Tibial artery (tissue), 4 donors: ENCODE results near the gene FCRL6.
A peak's percentile ranks its signal among the peaks of the same experiment; 100 is the strongest.

Experiments
- DNase-seq, 2 donors: peaks; one replicate each; pipeline ENCODE4 v3.0.0-alpha.2; 2019
- H3K27ac ChIP-seq, 2 donors: fragments of 200-600 bp; sonication (generic) in 1 of 2; 1 replicate in 1 of 2; 2 replicates in 1 of 2; pipeline ENCODE4 v1.5.1; 2018 to 2019; ENCODE audit warnings: mild to moderate bottlenecking in 1 of 2
- H3K27me3 ChIP-seq, 2 donors: fragments of 200-600 bp; sonication (generic) in 1 of 2; one replicate each; pipeline versions ENCODE4 v1.5.1 to v1.6.0; 2016 to 2019
- H3K36me3 ChIP-seq, 3 donors: fragments of 200-600 bp; sonication (generic) in 2 of 3; one replicate each; pipeline ENCODE4 v1.5.1; 2016 to 2019; ENCODE audit warnings: mild to moderate bottlenecking in 2 of 3
- H3K4me1 ChIP-seq, 4 donors: fragments of 200-600 bp; sonication (generic) in 2 of 4; 1 replicate in 3 of 4; 2 replicates in 1 of 4; pipeline ENCODE4 v1.5.1; 2016 to 2019
- H3K4me3 ChIP-seq, 2 donors: fragments of 200-600 bp; sonication (generic) in 1 of 2; 1 replicate in 1 of 2; 2 replicates in 1 of 2; pipeline ENCODE4 v1.5.1; 2018 to 2019; ENCODE audit warnings: mild to moderate bottlenecking in 2 of 2
- H3K9me3 ChIP-seq, 3 donors: fragments of 200-600 bp; sonication (generic) in 1 of 3; one replicate each; pipeline ENCODE4 v1.5.1; 2016 to 2019
- intact Hi-C: fragments of 100-400 bp; cut with DNase I; formaldehyde crosslinking; loops from one replicate; pipeline ENCODE4 v1.15.0; 2023; ENCODE audit warnings: low total_unique reads
- TF ChIP-seq, protein P1 (sequence below), 2 experiments: fragments of 200-600 bp in 1 of 2; fragments of 450-650 bp in 1 of 2; IDR thresholded peaks; one replicate each; pipeline ENCODE4 v1.5.1; 2017 to 2019; ENCODE audit warnings: antibody characterized with exemption in 2 of 2, mild to moderate bottlenecking in 1 of 2, moderate library complexity in 1 of 2

FCRL6 gene

DNA sequence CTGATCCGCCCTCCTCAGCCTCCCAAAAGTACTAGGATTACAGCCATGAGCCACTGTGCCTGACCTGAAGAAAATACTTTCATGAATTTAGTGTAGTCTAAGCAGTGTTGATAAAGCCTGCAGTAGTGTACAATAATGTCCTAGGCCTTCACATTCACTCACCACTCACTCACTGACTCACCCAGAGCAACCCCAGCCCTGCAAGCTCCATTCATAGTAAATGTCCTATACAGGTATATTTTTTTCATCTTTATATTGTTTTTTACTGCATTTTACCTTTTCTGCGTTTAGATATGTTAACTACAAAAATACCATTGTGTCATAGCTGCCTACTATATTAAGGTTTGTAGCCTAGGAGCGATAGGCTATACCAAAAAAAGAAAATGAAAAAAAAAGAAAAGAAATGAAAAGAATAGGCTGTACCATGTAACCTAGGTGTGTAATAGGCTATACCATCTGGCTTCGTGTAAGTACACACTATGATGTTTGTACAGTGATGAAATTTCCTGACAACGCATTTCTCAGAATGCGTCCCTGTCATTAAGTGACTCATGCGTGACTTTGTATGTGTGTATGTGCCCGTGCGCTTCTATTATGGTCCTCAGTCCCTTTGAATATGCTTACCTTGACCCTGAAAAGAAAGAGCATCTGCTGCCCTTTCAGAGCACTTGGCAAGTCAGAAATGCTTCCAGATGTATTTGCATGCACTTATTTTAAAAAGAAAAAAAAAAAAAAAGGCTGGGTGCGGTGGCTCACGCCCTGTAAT, 15.3 kb downstream of the FCRL6 start:
- H3K4me1 ChIP-seq, result no peaks in the 10 kb centered on the region
- H3K27me3 ChIP-seq, result no peaks in the 10 kb centered on the region
- H3K4me3 ChIP-seq, result no peak overlapping the region
- H3K9me3 ChIP-seq, result no peaks in the 10 kb centered on the region
- intact Hi-C loops, result no loop called here
- H3K36me3 ChIP-seq, result no peaks in the 10 kb centered on the region
- DNase-seq, result no peak
- H3K27ac ChIP-seq, result no peak overlapping the region
- TF ChIP-seq, protein P1, sequence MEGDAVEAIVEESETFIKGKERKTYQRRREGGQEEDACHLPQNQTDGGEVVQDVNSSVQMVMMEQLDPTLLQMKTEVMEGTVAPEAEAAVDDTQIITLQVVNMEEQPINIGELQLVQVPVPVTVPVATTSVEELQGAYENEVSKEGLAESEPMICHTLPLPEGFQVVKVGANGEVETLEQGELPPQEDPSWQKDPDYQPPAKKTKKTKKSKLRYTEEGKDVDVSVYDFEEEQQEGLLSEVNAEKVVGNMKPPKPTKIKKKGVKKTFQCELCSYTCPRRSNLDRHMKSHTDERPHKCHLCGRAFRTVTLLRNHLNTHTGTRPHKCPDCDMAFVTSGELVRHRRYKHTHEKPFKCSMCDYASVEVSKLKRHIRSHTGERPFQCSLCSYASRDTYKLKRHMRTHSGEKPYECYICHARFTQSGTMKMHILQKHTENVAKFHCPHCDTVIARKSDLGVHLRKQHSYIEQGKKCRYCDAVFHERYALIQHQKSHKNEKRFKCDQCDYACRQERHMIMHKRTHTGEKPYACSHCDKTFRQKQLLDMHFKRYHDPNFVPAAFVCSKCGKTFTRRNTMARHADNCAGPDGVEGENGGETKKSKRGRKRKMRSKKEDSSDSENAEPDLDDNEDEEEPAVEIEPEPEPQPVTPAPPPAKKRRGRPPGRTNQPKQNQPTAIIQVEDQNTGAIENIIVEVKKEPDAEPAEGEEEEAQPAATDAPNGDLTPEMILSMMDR (IDR thresholded peaks at IDR 0.05), result no peak

DNA sequence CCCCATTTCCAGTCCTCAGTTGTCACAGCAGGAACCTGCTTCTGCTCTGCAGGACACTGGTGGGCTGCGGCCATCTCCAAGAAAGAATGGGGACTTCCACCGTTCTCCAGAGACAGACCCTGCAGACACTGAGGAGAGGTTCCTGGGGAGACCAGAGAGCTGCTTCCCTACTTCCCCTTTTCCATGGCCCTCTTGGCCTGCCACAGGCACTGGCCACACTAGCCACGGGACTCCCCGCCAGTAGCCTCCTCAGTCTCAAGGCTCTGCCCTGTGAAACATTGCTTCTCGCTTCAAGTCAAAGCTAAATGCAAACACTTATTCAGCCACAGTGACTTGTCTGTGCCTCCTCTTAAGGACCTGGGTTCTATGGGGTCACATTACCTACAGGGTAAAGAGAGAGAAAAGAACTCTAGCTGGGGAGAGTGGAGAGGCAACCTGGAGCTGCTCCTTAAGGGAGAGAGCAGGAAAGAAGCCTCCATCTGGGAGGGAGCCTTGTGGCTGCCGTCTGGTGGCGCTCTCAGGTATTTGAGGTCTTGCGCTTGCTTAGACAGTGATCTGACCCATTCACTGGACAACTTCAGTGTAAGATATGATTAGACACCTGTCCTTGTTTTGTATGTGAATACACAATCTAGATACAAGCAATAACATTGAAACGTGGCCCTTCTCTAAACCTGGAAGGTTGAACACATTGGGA, 19.2 kb downstream of the FCRL6 start:
- DNase-seq, result no peak
- Histone ChIP-seq H3K36me3 (no peaks in the 10 kb centered on the region), H3K27ac (no peak overlapping the region), H3K4me1 (no peaks in the 10 kb centered on the region), H3K27me3 (peaks cover 0 to 11% of the 10 kb centered on the region in 2 donors), H3K4me3 (no peak overlapping the region), H3K9me3 (no peaks in the 10 kb centered on the region)
- TF ChIP-seq, protein P1 (IDR thresholded peaks at IDR 0.05), result no peak
- intact Hi-C loops, result no loop called here

DNA sequence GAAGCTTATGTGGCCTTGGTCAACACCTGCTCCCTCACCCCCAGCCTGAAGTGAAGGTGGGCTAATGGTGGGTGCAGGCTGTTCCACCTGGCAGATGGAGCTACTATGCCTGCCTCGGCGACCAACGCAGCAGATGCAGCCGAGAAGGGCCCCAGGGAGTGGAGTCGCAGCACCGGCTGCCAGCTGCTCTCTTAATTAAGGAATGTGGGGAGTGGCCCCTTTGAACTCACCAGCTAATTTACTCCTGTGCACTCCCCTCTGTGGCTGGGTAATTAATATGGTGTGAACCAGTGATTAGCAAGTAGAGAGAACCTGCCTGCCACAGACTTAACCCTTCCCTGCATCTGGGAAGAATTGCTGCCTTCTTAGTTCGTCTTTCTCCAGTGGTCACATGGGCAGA, 21.2 kb downstream of the FCRL6 start:
- no peak for DNase-seq
- intact Hi-C loops, result no loop called here
- Histone ChIP-seq H3K9me3 (no peaks in the 10 kb centered on the region), H3K4me3 (no peak overlapping the region), H3K36me3 (no peaks in the 10 kb centered on the region), H3K27me3 (peaks cover 0 to 11% of the 10 kb centered on the region in 2 donors), H3K27ac (no peak overlapping the region), H3K4me1 (no peaks in the 10 kb centered on the region)
- TF ChIP-seq, protein P1 (IDR thresholded peaks at IDR 0.05), result no peak

DNA sequence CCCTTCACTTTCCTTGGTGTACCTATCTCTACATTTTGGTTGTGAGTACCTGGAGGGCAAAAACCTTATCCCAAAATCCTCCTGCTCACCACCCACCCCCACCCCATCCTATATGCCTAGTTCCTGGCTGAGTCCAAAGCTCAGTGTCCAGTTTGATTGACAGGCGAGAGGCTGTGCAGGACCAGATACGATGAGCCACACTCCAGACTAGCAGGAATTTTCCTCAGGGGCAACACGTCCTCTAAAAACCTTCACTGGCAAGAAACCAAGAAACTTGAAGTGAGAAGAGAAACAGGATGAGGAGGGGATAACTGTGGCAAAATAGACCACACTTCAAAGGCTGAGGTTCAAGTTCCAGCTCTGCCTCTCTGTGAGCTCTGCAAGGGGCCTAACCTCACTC, 23.4 kb downstream of the FCRL6 start:
- DNase-seq, result no peak
- TF ChIP-seq, protein P1 (IDR thresholded peaks at IDR 0.05), result no peak
- Histone ChIP-seq H3K9me3 (no peaks in the 10 kb centered on the region), H3K4me3 (no peak overlapping the region), H3K36me3 (no peaks in the 10 kb centered on the region), H3K4me1 (no peaks in the 10 kb centered on the region), H3K27me3 (peaks cover 0 to 11% of the 10 kb centered on the region in 2 donors), H3K27ac (no peak overlapping the region)
- intact Hi-C loops, result no loop called here

DNA sequence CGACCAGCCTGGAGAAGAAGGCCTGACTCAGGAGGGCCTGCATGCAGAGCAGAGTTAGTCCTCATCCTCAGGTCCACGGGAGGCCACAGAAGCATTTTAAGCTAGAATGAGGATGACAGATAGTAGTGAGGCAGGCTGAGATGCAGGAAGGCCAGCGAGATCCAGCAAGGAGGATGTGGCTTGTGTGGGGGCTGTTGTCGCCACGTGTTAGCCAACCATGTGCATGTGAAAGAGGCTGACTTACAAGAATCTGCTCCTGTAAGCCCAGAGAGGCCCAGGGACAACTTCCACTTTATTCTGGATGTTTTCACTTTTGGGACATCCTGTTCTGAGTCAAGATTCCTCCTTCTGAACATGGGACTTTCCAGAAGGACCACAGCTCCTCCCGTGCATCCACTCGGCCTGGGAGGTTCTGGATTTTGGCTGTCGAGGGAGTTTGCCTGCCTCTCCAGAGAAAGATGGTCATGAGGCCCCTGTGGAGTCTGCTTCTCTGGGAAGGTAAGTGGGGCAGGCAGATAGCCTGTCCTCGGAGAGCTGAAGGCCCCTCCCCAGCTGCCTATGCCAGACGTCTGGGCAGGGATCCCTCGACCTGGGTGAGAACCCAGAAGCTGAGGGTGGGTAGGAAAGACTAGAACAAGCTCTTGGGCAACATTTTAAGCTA, 24.4 kb downstream of the FCRL6 start, which contains the start of gene SLAMF8:
Gene SLAMF8, plus strand, starts transcription at position 433 of the 661 bp plus-strand sequence. Its CDS starts 26 bp downstream, at position 459.
- intact Hi-C loops, result no loop called here
- DNase-seq, result peak; percentile 61 to 73
- no peak within 1 kb of the TSS for H3K4me3 ChIP-seq
- peaks cover 0 to 11% of the 10 kb centered on the region in 2 donors for H3K27me3 ChIP-seq
- no peaks in the 10 kb centered on the region for H3K9me3 ChIP-seq
- H3K4me1 ChIP-seq, result no peaks in the 10 kb centered on the region
- H3K36me3 ChIP-seq, result no peaks in the 10 kb centered on the region
- TF ChIP-seq, protein P1 (IDR thresholded peaks at IDR 0.05), result no peak
- H3K27ac ChIP-seq, result no peak within 1 kb of the TSS
